Endothelial cell of umbilical vein (primary cell): Measurements from ENCODE around the gene SLC10A4. TPM values are rescaled to one million over a fixed set of nuclear protein-coding genes. Genes with fewer than 3 reads are reported as not detected.

Source experiments
- BruUV-seq: library from RNA; stranded (reverse); fragments of 400-500 nt; replicated peaks from 2 replicates; lab custom pipeline; 2021; lab: Mats Ljungman, UMichigan
- CTCF ChIA-PET: fragments of 300-600, 350-600 bp; sonication (Branson Sonifier 250); formaldehyde crosslinking; loops from one replicate; lab custom pipeline; 2021; ENCODE audit warnings: antibody characterized with exemption, inconsistent platforms; lab: Charles Lee
- POLR2A ChIA-PET: fragments of 300-600, 350-600 bp; sonication (Branson Sonifier 250); formaldehyde crosslinking; loops from one replicate; lab custom pipeline; 2021; ENCODE audit warnings: antibody characterized with exemption, inconsistent platforms; lab: Charles Lee
- DNase-seq: peaks from one replicate; pipeline ENCODE4 v3.0.0-alpha.2; 2011; ENCODE audit warnings: low read depth, low spot score
- FAIRE-seq: peaks from 2 replicates; lab custom pipeline; 2011; peaks lifted over from hg19 to GRCh38; lab: Jason Lieb, UNC
- H2AFZ ChIP-seq: 2 replicates; pipeline ENCODE4 v1.6.0; 2012; ENCODE audit warnings: low read depth, low read length, control low read depth, inconsistent platforms
- H3K27ac ChIP-seq: 2 replicates; pipeline ENCODE4 v1.5.1; 2011; ENCODE audit warnings: low read depth, mild to moderate bottlenecking, control low read depth, low read length, moderate library complexity; ENCODE audit not compliant: insufficient read depth
- H3K27me3 ChIP-seq, 2 experiments: 2 replicates each; pipeline versions ENCODE4 v1.6.0 to v1.6.1; 2011; ENCODE audit warnings: low read length in 2 of 2, mixed read lengths in 1 of 2; ENCODE audit not compliant: control insufficient read depth in 2 of 2, insufficient read depth in 2 of 2
- H3K36me3 ChIP-seq, 2 experiments: 2 replicates in 1 of 2; 3 replicates in 1 of 2; pipeline ENCODE4 v1.5.1; 2011; ENCODE audit warnings: low read length in 2 of 2, mild to moderate bottlenecking in 1 of 2, moderate library complexity in 1 of 2; ENCODE audit not compliant: control insufficient read depth in 2 of 2, insufficient read depth in 2 of 2; ENCODE audit errors: extremely low read depth in 1 of 2
- H3K4me1 ChIP-seq: 3 replicates; pipeline ENCODE4 v1.5.1; 2011; ENCODE audit warnings: mild to moderate bottlenecking, low read length; ENCODE audit not compliant: control insufficient read depth, insufficient read depth; ENCODE audit errors: extremely low read depth
- H3K4me2 ChIP-seq: 2 replicates; pipeline ENCODE4 v1.6.1; 2011; ENCODE audit warnings: low read length, control low read depth, mixed read lengths; ENCODE audit not compliant: insufficient read depth
- H3K4me3 ChIP-seq, 3 experiments: fragments of 200-600 bp in 1 of 3; sonication (generic), shearing (Covaris generic) in 1 of 3; replicated peaks in 1 of 3; 2 replicates each; pipeline ENCODE4 v1.5.1; 2011 to 2016; ENCODE audit warnings: control low read depth in 3 of 3, low read length in 3 of 3, mild to moderate bottlenecking in 2 of 3, inconsistent platforms in 1 of 3, low read depth in 1 of 3, moderate library complexity in 1 of 3; ENCODE audit not compliant: insufficient read depth in 1 of 3
- H3K79me2 ChIP-seq: 2 replicates; pipeline ENCODE4 v1.6.0; 2012; ENCODE audit warnings: low read length, inconsistent platforms; ENCODE audit not compliant: control insufficient read depth, insufficient read depth
- H3K9ac ChIP-seq: replicated peaks from 2 replicates; pipeline ENCODE3; 2011; ENCODE audit warnings: low read length, control low read depth; ENCODE audit not compliant: insufficient read depth; ENCODE audit errors: extremely low read depth
- H3K9me1 ChIP-seq: replicated peaks from 3 replicates; pipeline ENCODE4 v1.6.0; 2011; ENCODE audit warnings: mild to moderate bottlenecking, low read length; ENCODE audit not compliant: control insufficient read depth, insufficient read depth; ENCODE audit errors: extremely low read depth
- H3K9me3 ChIP-seq: replicated peaks from 2 replicates; pipeline ENCODE4 v1.5.1; 2012; ENCODE audit warnings: low read length, inconsistent platforms; ENCODE audit not compliant: control insufficient read depth, insufficient read depth
- H4K20me1 ChIP-seq: replicated peaks from 2 replicates; pipeline ENCODE3; 2011; ENCODE audit warnings: mild to moderate bottlenecking, low read length; ENCODE audit not compliant: control insufficient read depth, insufficient read depth; ENCODE audit errors: extremely low read depth
- EZH2 ChIP-seq: IDR thresholded peaks from 2 replicates; pipeline ENCODE4 v1.6.1; 2012; ENCODE audit warnings: borderline replicate concordance, low read depth, mild to moderate bottlenecking, moderate library complexity, low read length, inconsistent platforms; ENCODE audit not compliant: severe bottlenecking
- FOS ChIP-seq: IDR thresholded peaks from 2 replicates; pipeline ENCODE4 v1.6.1; 2011; ENCODE audit warnings: mild to moderate bottlenecking, low read length, moderate library complexity, borderline replicate concordance; ENCODE audit not compliant: insufficient read depth
- GATA2 ChIP-seq: IDR thresholded peaks from 2 replicates; pipeline ENCODE4 v1.7.0; 2011; ENCODE audit warnings: low read depth, mild to moderate bottlenecking, moderate library complexity, mixed read lengths, low read length; ENCODE audit not compliant: insufficient read length, insufficient read depth
- JUN ChIP-seq: IDR thresholded peaks from 2 replicates; pipeline ENCODE4 v1.6.1; 2011; ENCODE audit warnings: borderline replicate concordance, low read depth; ENCODE audit not compliant: insufficient read length, insufficient read depth
- MYC ChIP-seq: IDR thresholded peaks from one replicate; pipeline ENCODE4 v1.6.1; 2011; ENCODE audit warnings: mild to moderate bottlenecking, low read depth, low read length
- POLR2A ChIP-seq: IDR thresholded peaks from 2 replicates; pipeline ENCODE4 v1.6.1; 2012; ENCODE audit warnings: low read depth, mild to moderate bottlenecking, control low read depth, low read length
- POLR2AphosphoS5 ChIP-seq: IDR thresholded peaks from 2 replicates; pipeline ENCODE4 v1.6.1; 2012; ENCODE audit warnings: low read depth, mild to moderate bottlenecking, control low read depth, low read length, moderate library complexity; ENCODE audit not compliant: insufficient read depth
- dilution Hi-C: fragments of 300-500 bp; cut with MboI; formaldehyde crosslinking; loops from one replicate; pipeline ENCODE4 v1.15.0; 2019; ENCODE audit warnings: low sequenced_read_pairs; ENCODE audit not compliant: extremely low pct_ligation_motif_present
- intact Hi-C: fragments of 100-400 bp; cut with micrococcal nuclease; formaldehyde crosslinking; loops from one replicate; pipeline ENCODE4 v1.10.0; 2022
- polyA plus RNA-seq, 4 experiments: library from polyadenylated mRNA; depleted of rRNA in 3 of 4; stranded (reverse) in 3 of 4; unstranded in 1 of 4; fragments of >200 nt; gene quantifications; 2 replicates each; pipeline versions ENCODE4 v1.2.1 to v1.2.3, GENCODE V29; 2011 to 2012; ENCODE audit warnings: missing spikeins in 1 of 4
- total RNA-seq: library from RNA; stranded (reverse); gene quantifications from 2 replicates; pipeline ENCODE4 v1.2.3, GENCODE V29; 2021
- TF ChIP-seq, protein P1 (sequence below), 2 donors: IDR thresholded peaks; 1 replicate in 1 of 2; 2 replicates in 1 of 2; pipeline ENCODE4 v1.5.1; 2011; ENCODE audit warnings: low read length in 2 of 2, mild to moderate bottlenecking in 2 of 2, moderate library complexity in 2 of 2, control low read depth in 1 of 2, inconsistent platforms in 1 of 2, low read depth in 1 of 2; ENCODE audit not compliant: insufficient read depth in 1 of 2; ENCODE audit errors: extremely low read depth in 1 of 2
- TF ChIP-seq, protein P2 (sequence below): IDR thresholded peaks from 2 replicates; pipeline ENCODE4 v1.6.1; 2011; ENCODE audit not compliant: insufficient read depth, insufficient read length

SLC10A4 gene
- total and polyA plus RNA-seq, 2 donors (not counting 3 experiments of a cell fraction or from before 2014, with no cell fraction given): 0.06 TPM; not detected in 1

DNA sequence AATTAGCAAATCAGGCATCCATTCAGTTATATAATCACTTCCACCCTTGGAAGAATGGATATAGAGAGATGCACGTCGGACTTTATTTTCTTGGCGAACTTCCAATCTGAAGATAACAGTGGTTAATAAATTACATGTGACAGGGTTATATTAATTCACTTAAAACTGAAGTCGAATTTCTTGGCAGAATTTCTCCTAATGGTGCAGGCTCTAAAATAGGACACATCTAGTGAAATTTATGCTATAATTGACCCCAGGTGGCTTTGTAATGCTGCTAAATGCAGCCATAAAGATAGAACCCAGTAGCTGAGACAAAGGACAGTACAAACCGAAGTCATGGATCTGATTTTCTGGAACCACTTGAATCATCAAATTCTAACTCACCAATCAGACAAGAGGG lies 20.8 kb upstream of the SLC10A4 start:
- intact Hi-C loops (no loop called here), dilution Hi-C loops (no loop called here)
- TF ChIP-seq EZH2 (no peak), MYC (no peak), POLR2AphosphoS5 (no peak), GATA2 (no peak), JUN (no peak), FOS (no peak), POLR2A (no peak)
- TF ChIP-seq, protein P1, sequence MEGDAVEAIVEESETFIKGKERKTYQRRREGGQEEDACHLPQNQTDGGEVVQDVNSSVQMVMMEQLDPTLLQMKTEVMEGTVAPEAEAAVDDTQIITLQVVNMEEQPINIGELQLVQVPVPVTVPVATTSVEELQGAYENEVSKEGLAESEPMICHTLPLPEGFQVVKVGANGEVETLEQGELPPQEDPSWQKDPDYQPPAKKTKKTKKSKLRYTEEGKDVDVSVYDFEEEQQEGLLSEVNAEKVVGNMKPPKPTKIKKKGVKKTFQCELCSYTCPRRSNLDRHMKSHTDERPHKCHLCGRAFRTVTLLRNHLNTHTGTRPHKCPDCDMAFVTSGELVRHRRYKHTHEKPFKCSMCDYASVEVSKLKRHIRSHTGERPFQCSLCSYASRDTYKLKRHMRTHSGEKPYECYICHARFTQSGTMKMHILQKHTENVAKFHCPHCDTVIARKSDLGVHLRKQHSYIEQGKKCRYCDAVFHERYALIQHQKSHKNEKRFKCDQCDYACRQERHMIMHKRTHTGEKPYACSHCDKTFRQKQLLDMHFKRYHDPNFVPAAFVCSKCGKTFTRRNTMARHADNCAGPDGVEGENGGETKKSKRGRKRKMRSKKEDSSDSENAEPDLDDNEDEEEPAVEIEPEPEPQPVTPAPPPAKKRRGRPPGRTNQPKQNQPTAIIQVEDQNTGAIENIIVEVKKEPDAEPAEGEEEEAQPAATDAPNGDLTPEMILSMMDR (IDR thresholded peaks at IDR 0.05; ENCODE audit: extremely low read depth in 1 of 2, insufficient read depth in 1 of 2, low read depth in 1 of 2, low read length in 2 of 2): no peak
- TF ChIP-seq, protein P2, sequence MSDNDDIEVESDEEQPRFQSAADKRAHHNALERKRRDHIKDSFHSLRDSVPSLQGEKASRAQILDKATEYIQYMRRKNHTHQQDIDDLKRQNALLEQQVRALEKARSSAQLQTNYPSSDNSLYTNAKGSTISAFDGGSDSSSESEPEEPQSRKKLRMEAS: no peak
- no TSS peak for BruUV-seq
- FAIRE-seq (no peak), DNase-seq (no peak)
- Histone ChIP-seq H3K4me2 (no peak overlapping the region), H3K9me3 (no peaks in the 10 kb centered on the region), H3K9ac (no peak overlapping the region), H3K4me1 (no peaks in the 10 kb centered on the region), H3K9me1 (no peaks in the 10 kb centered on the region), H2AFZ (no peak overlapping the region), H3K36me3 (no peaks in the 10 kb centered on the region), H3K27me3 (peaks cover 9 to 16% of the 10 kb centered on the region in 2 experiments), H3K79me2 (no peaks in the 10 kb centered on the region), H4K20me1 (no peaks in the 10 kb centered on the region), H3K4me3 (no peak overlapping the region), H3K27ac (no peak overlapping the region)
- CTCF ChIA-PET: interaction anchor here (0.8 kb wide), 1 partner anchor 55 kb away, joined by 3 read pairs; no protein-coding TSS in a partner anchor
- POLR2A ChIA-PET: no interaction called here
